NCI-H2227 treated with DMSO at 0.1 percent for 48 hours (cell line): ENCODE measurements around the gene CTNNA1.
"Not testable (repeated sequence)": the region's sequence is repeated elsewhere in the genome, so short reads cannot be mapped to it uniquely, and the experiment has no call there.

Experiments used
- DNase-seq: peaks from one replicate; lab custom pipeline; 2025; lab: John Stamatoyannopoulos, UW

The CTNNA1 gene

GRCh38 chr5:138760448-138761110, 7.4 kb downstream of the CTNNA1 start:
- peak; percentile 13 for DNase-seq

- not testable (repeated sequence) for DNase-seq
Observed at GRCh38 chr5:138761115-138761514, 7.9 kb downstream of the CTNNA1 start.

- DNase-seq = not testable (repeated sequence)
Observed at GRCh38 chr5:138761670-138762069, 8.4 kb downstream of the CTNNA1 start.

- no peak for DNase-seq
Observed at GRCh38 chr5:138762110-138762509, 8.9 kb downstream of the CTNNA1 start.

GRCh38 chr5:138763037-138763778, 10.0 kb downstream of the CTNNA1 start:
- no peak for DNase-seq

- no peak for DNase-seq
Observed at GRCh38 chr5:138770291-138770690, 17.1 kb downstream of the CTNNA1 start.

GRCh38 chr5:138770977-138771376, 17.8 kb downstream of the CTNNA1 start:
- no peak for DNase-seq

- DNase-seq = no peak
Observed at GRCh38 chr5:138772986-138773594, 19.9 kb downstream of the CTNNA1 start.

GRCh38 chr5:138773624-138774023, 20.4 kb downstream of the CTNNA1 start:
- not testable (repeated sequence) for DNase-seq

- DNase-seq = no peak
Observed at GRCh38 chr5:138775034-138775433, 21.8 kb downstream of the CTNNA1 start.

- no peak for DNase-seq
Observed at GRCh38 chr5:138778234-138778633, 25.0 kb downstream of the CTNNA1 start.

GRCh38 chr5:138783976-138784375, 30.8 kb downstream of the CTNNA1 start:
- DNase-seq = no peak

- no peak for DNase-seq
Observed at GRCh38 chr5:138784590-138784989, 31.4 kb downstream of the CTNNA1 start.

GRCh38 chr5:138789771-138790242, 36.6 kb downstream of the CTNNA1 start:
- DNase-seq = peak; percentile 15

GRCh38 chr5:138790684-138791083, 37.5 kb downstream of the CTNNA1 start:
- no peak for DNase-seq

- DNase-seq = peak; percentile 20
Observed at GRCh38 chr5:138792195-138792790, 39.1 kb downstream of the CTNNA1 start.

GRCh38 chr5:138793575-138793974, 40.4 kb downstream of the CTNNA1 start:
- DNase-seq = no peak

GRCh38 chr5:138803285-138803684, 50.1 kb downstream of the CTNNA1 start:
- no peak for DNase-seq

- DNase-seq = no peak
Observed at GRCh38 chr5:138803935-138804334, 50.7 kb downstream of the CTNNA1 start.

- DNase-seq = no peak
Observed at GRCh38 chr5:138805096-138805495, 51.9 kb downstream of the CTNNA1 start.

- DNase-seq = no peak
Observed at GRCh38 chr5:138807182-138807581, 54.0 kb downstream of the CTNNA1 start.

- DNase-seq = no peak
Observed at GRCh38 chr5:138809391-138809790, 56.2 kb downstream of the CTNNA1 start.

GRCh38 chr5:138810861-138811260, 57.6 kb downstream of the CTNNA1 start:
- not testable (repeated sequence) for DNase-seq
